Stimulated activated naive CD8-positive, alpha-beta T cell treated with anti-CD3 and anti-CD28 coated beads, Interleukin-15, amount 100 ng/mL, for 72 hours (primary cell): ENCODE data around the gene IPO4.
A peak's percentile ranks its signal among the peaks of the same experiment; 100 is the strongest.

Source experiments
- ATAC-seq: fragments of 150-1000 bp; cut with Tn5 transposase; 2 replicates; pipeline ENCODE4 v1.10.0; 2021; ENCODE audit warnings: mild to moderate bottlenecking, moderate library complexity
- DNase-seq, 2 donors: peaks; one replicate each; pipeline ENCODE4 v3.0.0; 2021 to 2022
- H3K27ac Mint-ChIP-seq, 2 donors: one replicate each; pipeline ENCODE4 v1.8.0; 2022; ENCODE audit warnings: mild to moderate bottlenecking in 2 of 2, mixed read lengths in 2 of 2, moderate library complexity in 2 of 2
- H3K27me3 Mint-ChIP-seq: one replicate; pipeline ENCODE4 v1.8.0; 2022; ENCODE audit warnings: mixed read lengths
- H3K4me1 Mint-ChIP-seq: one replicate; pipeline ENCODE4 v1.8.0; 2022; ENCODE audit warnings: mild to moderate bottlenecking, mixed read lengths
- H3K4me3 Mint-ChIP-seq, 2 donors: one replicate each; pipeline ENCODE4 v1.8.0; 2022; ENCODE audit warnings: mild to moderate bottlenecking in 2 of 2, mixed read lengths in 2 of 2, moderate library complexity in 1 of 2
- H3K9me3 Mint-ChIP-seq, 2 donors: one replicate each; pipeline ENCODE4 v1.8.0; 2022; ENCODE audit warnings: mixed read lengths in 2 of 2

The IPO4 gene

GRCh38 chr14:24188251-24189058 lies at the start of gene IPO4:
Gene IPO4, minus strand, starts transcription at chr14:24188816. Its CDS starts 29 bp downstream, at chr14:24188787.
- H3K27ac Mint-ChIP-seq = peak within 1 kb of the TSS; percentile 45 to 93
- peak; percentile 97 for ATAC-seq
- no peaks in the 10 kb centered on the region for H3K9me3 Mint-ChIP-seq
- H3K27me3 Mint-ChIP-seq = no peaks in the 10 kb centered on the region
- H3K4me1 Mint-ChIP-seq = peaks cover 62% of the 10 kb centered on the region
- peak within 1 kb of the TSS; percentile 88 to 97 for H3K4me3 Mint-ChIP-seq
- DNase-seq = peak; percentile 90 to 95

- no peaks in the 10 kb centered on the region for H3K27me3 Mint-ChIP-seq
- no peak for ATAC-seq
- H3K9me3 Mint-ChIP-seq = no peaks in the 10 kb centered on the region
- no peak for DNase-seq
- no peak overlapping the region for H3K27ac Mint-ChIP-seq
- no peak overlapping the region for H3K4me3 Mint-ChIP-seq
- peaks cover 86% of the 10 kb centered on the region for H3K4me1 Mint-ChIP-seq
Observed at GRCh38 chr14:24238123-24238522, 49.5 kb upstream of the IPO4 start.

- peaks cover 83% of the 10 kb centered on the region for H3K4me1 Mint-ChIP-seq
- no peak overlapping the region for H3K4me3 Mint-ChIP-seq
- DNase-seq (no peak), ATAC-seq (no peak)
- no peaks in the 10 kb centered on the region for H3K9me3 Mint-ChIP-seq
- H3K27ac Mint-ChIP-seq = peak overlapping the region in 1 of 2 donors; percentile 23
- no peaks in the 10 kb centered on the region for H3K27me3 Mint-ChIP-seq
Observed at GRCh38 chr14:24237463-24237955, 48.9 kb upstream of the IPO4 start.

- ATAC-seq (no peak), DNase-seq (no peak)
- Mint-ChIP-seq H3K4me3 (no peak overlapping the region), H3K27me3 (no peaks in the 10 kb centered on the region), H3K4me1 (peaks cover 79% of the 10 kb centered on the region), H3K9me3 (no peaks in the 10 kb centered on the region), H3K27ac (peak overlapping the region in 1 of 2 donors; percentile 22)
Observed at GRCh38 chr14:24236689-24237462, 48.3 kb upstream of the IPO4 start.

- H3K27me3 Mint-ChIP-seq = no peaks in the 10 kb centered on the region
- no peaks in the 10 kb centered on the region for H3K9me3 Mint-ChIP-seq
- H3K4me1 Mint-ChIP-seq = peaks cover 77% of the 10 kb centered on the region
- no peak for DNase-seq
- ATAC-seq = no peak
- no peak overlapping the region for H3K4me3 Mint-ChIP-seq
- peak overlapping the region in 1 of 2 donors; percentile 77 for H3K27ac Mint-ChIP-seq
Observed at GRCh38 chr14:24235804-24236688, 47.4 kb upstream of the IPO4 start.

GRCh38 chr14:24234095-24235005 lies 45.7 kb upstream of the IPO4 start:
- H3K27ac Mint-ChIP-seq = no peak overlapping the region
- H3K27me3 Mint-ChIP-seq = no peaks in the 10 kb centered on the region
- H3K9me3 Mint-ChIP-seq = no peaks in the 10 kb centered on the region
- DNase-seq (no peak), ATAC-seq (no peak)
- H3K4me3 Mint-ChIP-seq = peak overlapping the region; percentile 19 to 88
- H3K4me1 Mint-ChIP-seq = peaks cover 64% of the 10 kb centered on the region

GRCh38 chr14:24233538-24233866 lies 44.9 kb upstream of the IPO4 start:
- peaks cover 60% of the 10 kb centered on the region for H3K4me1 Mint-ChIP-seq
- H3K9me3 Mint-ChIP-seq = no peaks in the 10 kb centered on the region
- H3K27ac Mint-ChIP-seq = no peak overlapping the region
- ATAC-seq (no peak), DNase-seq (no peak)
- no peaks in the 10 kb centered on the region for H3K27me3 Mint-ChIP-seq
- peak overlapping the region; percentile 86 to 88 for H3K4me3 Mint-ChIP-seq

GRCh38 chr14:24232645-24233537 lies 44.3 kb upstream of the IPO4 start, which contains the start of gene GMPR2:
Gene GMPR2, plus strand, starts transcription at chr14:24232929. Its CDS starts 325 bp downstream, at chr14:24233254.
- Mint-ChIP-seq H3K9me3 (no peaks in the 10 kb centered on the region), H3K27ac (peak within 1 kb of the TSS; percentile 91 to 96), H3K27me3 (no peaks in the 10 kb centered on the region), H3K4me1 (peaks cover 58% of the 10 kb centered on the region), H3K4me3 (peak within 1 kb of the TSS; percentile 86 to 88)
- DNase-seq (no peak), ATAC-seq (peak; percentile 63)

GRCh38 chr14:24232121-24232644 lies 43.6 kb upstream of the IPO4 start, which contains the start of gene NEDD8:
Gene NEDD8, minus strand, starts transcription at chr14:24232367. Its CDS starts 100 bp downstream, at chr14:24232267.
- H3K4me1 Mint-ChIP-seq = peaks cover 57% of the 10 kb centered on the region
- no peaks in the 10 kb centered on the region for H3K27me3 Mint-ChIP-seq
- DNase-seq (peak; percentile 85 to 91), ATAC-seq (peak; percentile 91)
- no peaks in the 10 kb centered on the region for H3K9me3 Mint-ChIP-seq
- H3K27ac Mint-ChIP-seq = peak within 1 kb of the TSS; percentile 91 to 96
- H3K4me3 Mint-ChIP-seq = peak within 1 kb of the TSS; percentile 86 to 88

GRCh38 chr14:24231263-24232120 lies 42.9 kb upstream of the IPO4 start:
- H3K9me3 Mint-ChIP-seq = no peaks in the 10 kb centered on the region
- H3K27ac Mint-ChIP-seq = peak overlapping the region; percentile 91 to 96
- peak overlapping the region; percentile 86 to 88 for H3K4me3 Mint-ChIP-seq
- DNase-seq = peak; percentile 17 to 40
- ATAC-seq = peak; percentile 49
- H3K4me1 Mint-ChIP-seq = peaks cover 55% of the 10 kb centered on the region
- no peaks in the 10 kb centered on the region for H3K27me3 Mint-ChIP-seq

GRCh38 chr14:24228902-24229301 lies 40.3 kb upstream of the IPO4 start:
- Mint-ChIP-seq H3K4me3 (no peak overlapping the region), H3K4me1 (peaks cover 51% of the 10 kb centered on the region), H3K9me3 (no peaks in the 10 kb centered on the region), H3K27ac (no peak overlapping the region), H3K27me3 (no peaks in the 10 kb centered on the region)
- DNase-seq = no peak
- ATAC-seq = no peak

- Mint-ChIP-seq H3K4me1 (peaks cover 45% of the 10 kb centered on the region), H3K27me3 (no peaks in the 10 kb centered on the region), H3K4me3 (no peak overlapping the region), H3K9me3 (no peaks in the 10 kb centered on the region), H3K27ac (no peak overlapping the region)
- no peak for ATAC-seq
- DNase-seq = no peak
Observed at GRCh38 chr14:24226473-24226872, 37.9 kb upstream of the IPO4 start.
